LHCN-M2 (cell line): Measurements from ENCODE around the gene SPIN3. TPM values are rescaled to one million over a fixed set of nuclear protein-coding genes. Genes with fewer than 3 reads are reported as not detected.
A peak's percentile ranks its signal among the peaks of the same experiment; 100 is the strongest.
"Not testable (repeated sequence)": the region's sequence is repeated elsewhere in the genome, so short reads cannot be mapped to it uniquely, and the experiment has no call there.

ENCODE experiments used
- DNase-seq: peaks from one replicate; pipeline ENCODE4 v3.0.0-alpha.2; 2012; ENCODE audit warnings: low read depth
- polyA plus RNA-seq: library from polyadenylated mRNA; unstranded; fragments of >200 nt; gene quantifications from one replicate; pipeline ENCODE4 v1.2.1, GENCODE V29; 2012; ENCODE audit warnings: missing spikeins
- total RNA-seq: library from RNA; depleted of rRNA; stranded (reverse); fragments of >200 nt; gene quantifications from 2 replicates; pipeline ENCODE4 v1.2.3, GENCODE V29; 2014; rRNA removed

Gene SPIN3
- 4.4 and 6.0 TPM in 2 replicates for total RNA-seq
- polyA plus RNA-seq = 2.2 TPM

GRCh38 chrX:56995271-56995994, at the start of gene SPIN3:
Gene SPIN3 (minus strand): TSS chrX:56995541. CDS start chrX:56994947, 594 bp downstream.
- DNase-seq = peak; percentile 62

DNA sequence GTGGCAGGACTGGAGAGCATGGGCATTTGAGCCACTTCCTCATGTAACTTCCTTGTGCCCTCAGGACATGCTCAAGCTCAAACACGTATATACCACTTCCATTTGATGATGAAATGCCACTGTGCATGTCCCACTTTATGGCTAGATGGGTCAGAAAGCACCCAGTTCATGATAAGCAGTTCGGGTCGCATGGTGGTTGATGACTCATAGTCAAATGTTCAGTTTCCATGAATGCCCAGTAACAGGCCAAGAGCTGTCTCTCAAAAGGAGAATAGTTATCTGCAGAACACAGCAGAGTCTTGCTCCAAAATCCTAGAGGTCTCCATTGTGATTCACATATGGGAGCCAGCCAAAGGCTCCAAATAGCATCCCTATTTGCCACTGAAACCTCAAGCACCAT, 48.9 kb upstream of the SPIN3 start:
- peak; percentile 2 for DNase-seq

DNA sequence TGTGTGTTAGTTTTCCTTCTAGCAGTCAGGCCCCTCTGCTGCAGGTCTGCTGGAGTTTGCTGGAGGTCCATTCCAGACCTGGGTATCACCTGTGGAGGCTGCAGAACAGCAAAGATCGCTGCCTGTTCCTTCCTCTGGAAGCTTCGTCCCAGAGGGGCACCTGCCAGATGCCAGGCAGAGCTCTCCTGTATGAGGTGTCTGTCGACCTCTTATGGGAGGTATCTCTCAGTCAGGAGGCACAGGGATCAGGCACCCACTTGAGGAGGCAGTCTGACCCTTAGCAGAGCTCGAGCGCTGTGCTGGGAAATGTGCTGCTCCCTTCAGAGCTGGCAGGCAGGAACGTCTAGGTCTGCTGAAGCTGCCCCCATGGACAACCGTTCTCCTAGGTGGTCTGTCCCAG, 41.9 kb upstream of the SPIN3 start:
- DNase-seq = not testable (repeated sequence)

- no peak for DNase-seq
Observed at GRCh38 chrX:56994375-56995270, 718 bp downstream of the SPIN3 start.

- no peak for DNase-seq
Observed at GRCh38 chrX:56987741-56988140, 7.6 kb downstream of the SPIN3 start.

GRCh38 chrX:56986138-56986537, 9.2 kb downstream of the SPIN3 start:
- no peak for DNase-seq

DNA sequence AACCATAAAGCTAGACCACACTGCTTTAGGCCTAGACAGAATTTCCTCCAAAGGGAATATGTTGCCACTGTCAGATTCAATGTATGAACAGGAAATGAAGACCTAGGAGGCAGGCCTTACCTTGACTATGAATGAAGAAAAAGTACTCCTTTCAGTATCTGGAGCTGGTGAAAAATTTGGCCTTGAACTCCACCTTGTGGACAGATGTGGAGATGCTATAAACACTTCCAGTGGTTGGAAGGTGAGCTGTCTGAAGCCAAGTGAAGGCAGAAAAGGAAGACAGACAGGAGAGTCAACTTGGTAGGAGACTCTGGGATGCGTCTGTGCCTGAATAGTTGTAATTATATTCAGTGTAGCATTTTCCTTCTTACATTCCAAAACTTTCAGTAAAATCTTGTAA, 17.2 kb downstream of the SPIN3 start:
- peak; percentile 32 for DNase-seq

DNA sequence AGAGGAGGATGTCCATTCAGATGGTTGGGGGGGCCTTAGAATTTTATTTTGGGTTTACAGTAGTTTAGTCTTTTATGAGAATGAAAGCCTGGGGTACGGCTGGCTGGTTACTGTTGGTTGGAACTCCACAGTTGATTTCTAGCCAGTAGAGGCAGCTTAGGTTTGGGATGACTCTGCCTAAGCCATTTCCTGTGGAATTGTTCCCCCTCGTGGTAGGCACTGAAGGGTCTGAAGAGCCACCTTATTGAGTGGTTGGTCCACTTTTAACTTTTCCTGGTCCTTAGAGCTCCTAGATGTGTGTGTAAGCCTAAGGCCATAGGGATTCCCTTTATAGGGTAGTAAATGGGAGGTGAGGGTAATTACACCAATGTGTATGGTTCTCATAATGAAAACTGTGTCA, 19.7 kb downstream of the SPIN3 start:
- peak; percentile 18 for DNase-seq

DNA sequence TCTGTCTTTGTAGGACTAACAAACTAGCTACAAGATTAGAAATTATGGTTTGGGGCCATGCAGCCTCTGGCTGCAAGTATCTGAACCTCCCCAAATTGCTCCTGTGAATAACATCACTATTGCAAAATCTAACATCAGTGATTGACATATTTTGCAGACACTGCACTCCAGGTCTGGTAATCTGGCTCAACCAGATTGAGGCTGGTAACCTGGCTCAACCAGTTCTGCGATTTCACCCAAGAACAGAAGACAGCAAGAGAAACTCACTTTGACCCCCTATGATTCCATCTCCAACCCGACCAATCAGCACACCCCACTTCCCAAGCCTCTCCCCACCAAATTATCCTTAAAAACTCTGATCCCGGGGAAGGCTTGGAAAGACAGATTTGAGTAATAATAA, 20.9 kb downstream of the SPIN3 start:
- DNase-seq = no peak

- no peak for DNase-seq
Observed at GRCh38 chrX:56969559-56969958, 25.8 kb downstream of the SPIN3 start.

DNA sequence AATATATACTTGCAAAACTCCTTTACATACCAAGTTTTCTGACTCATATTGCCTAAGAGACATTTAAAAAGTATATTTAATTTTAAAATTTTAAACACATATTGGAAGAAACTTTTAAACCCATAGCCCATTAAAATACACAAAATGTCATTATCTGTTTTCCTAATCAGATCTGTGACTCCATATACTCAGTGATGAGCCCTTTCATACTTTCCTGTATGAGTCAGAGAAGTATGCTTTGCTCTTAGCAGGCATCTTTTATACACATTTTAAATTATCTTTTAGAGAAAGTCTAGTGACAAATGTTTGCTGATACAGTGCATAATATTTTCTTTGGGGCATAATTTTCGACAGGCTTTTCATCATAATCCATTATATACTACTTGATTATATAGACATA, 26.4 kb downstream of the SPIN3 start:
- DNase-seq = no peak

- no peak for DNase-seq
Observed at GRCh38 chrX:56963377-56963776, 32.0 kb downstream of the SPIN3 start.

GRCh38 chrX:56947699-56948098, 47.6 kb downstream of the SPIN3 start:
- DNase-seq = peak; percentile 20

- peak; percentile 67 for DNase-seq
Observed at GRCh38 chrX:56946201-56946600, 49.1 kb downstream of the SPIN3 start.

GRCh38 chrX:56945226-56945625, 50.1 kb downstream of the SPIN3 start:
- not testable (repeated sequence) for DNase-seq

DNA sequence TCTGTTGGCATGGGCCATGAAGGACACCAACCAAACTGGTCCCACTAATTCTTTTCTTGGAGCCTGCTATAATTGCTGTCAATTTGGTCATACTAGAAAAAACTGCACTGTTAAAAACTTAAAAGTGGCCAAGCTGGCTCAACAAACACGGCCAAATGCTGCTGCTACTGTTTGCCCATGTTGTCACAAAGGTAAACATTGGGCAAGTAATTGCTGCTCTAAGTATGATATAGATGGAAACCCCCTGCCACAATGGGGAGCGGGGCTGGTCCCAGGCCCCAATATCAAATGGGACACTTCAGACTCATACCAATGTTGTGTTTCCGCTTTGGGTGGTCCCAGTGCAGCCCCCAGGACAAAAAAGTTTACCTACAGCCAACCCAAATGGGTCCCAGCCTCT, 52.1 kb downstream of the SPIN3 start:
- DNase-seq = no peak

Other genes starting within 250 kb of the SPIN3 start
- gene SPIN2B, start 126.0 kb upstream of the SPIN3 start, total RNA-seq = 9.4 and 13.7 TPM in 2 replicates
- 0.06 and 0.17 TPM in 2 replicates for gene SPIN2A, start 141.9 kb upstream of the SPIN3 start, total RNA-seq